Mesenchymal stem cell (in vitro differentiated cells and primary cell): Measurements from ENCODE around the gene ARL6IP4.

Experiments used
- DNase-seq: peaks from one replicate; pipeline ENCODE4 v3.0.0-alpha.2; 2013
- H2AFZ ChIP-seq: one replicate; pipeline ENCODE4 v1.6.1; 2013; ENCODE audit warnings: low read depth, mild to moderate bottlenecking, control low read depth, inconsistent platforms, low read length, moderate library complexity
- H2AK5ac ChIP-seq: 2 replicates; pipeline ENCODE4 v1.6.1; 2013; ENCODE audit warnings: low read length, moderate library complexity, mild to moderate bottlenecking, inconsistent platforms; ENCODE audit not compliant: severe bottlenecking
- H2BK120ac ChIP-seq: one replicate; pipeline ENCODE4 v1.6.1; 2013; ENCODE audit warnings: low read depth, mild to moderate bottlenecking, inconsistent platforms, low read length, moderate library complexity
- H2BK12ac ChIP-seq, 2 experiments: one replicate each; pipeline ENCODE4 v1.6.1; 2013; ENCODE audit warnings: inconsistent platforms in 2 of 2, low read length in 2 of 2, mild to moderate bottlenecking in 2 of 2, moderate library complexity in 2 of 2, control low read depth in 1 of 2
- H2BK15ac ChIP-seq: one replicate; pipeline ENCODE4 v1.6.1; 2013; ENCODE audit warnings: mild to moderate bottlenecking, low read depth, inconsistent platforms; ENCODE audit not compliant: poor library complexity, severe bottlenecking
- H2BK5ac ChIP-seq: 2 replicates; pipeline ENCODE4 v1.6.1; 2013; ENCODE audit warnings: low read depth, mild to moderate bottlenecking, low read length, control low read depth, inconsistent platforms; ENCODE audit not compliant: poor library complexity, severe bottlenecking
- H3K14ac ChIP-seq, 2 experiments: one replicate each; pipeline ENCODE4 v1.6.1; 2013; ENCODE audit warnings: inconsistent platforms in 2 of 2, low read length in 2 of 2, control low read depth in 1 of 2, mild to moderate bottlenecking in 1 of 2, moderate library complexity in 1 of 2
- H3K18ac ChIP-seq, 2 experiments: one replicate each; pipeline ENCODE4 v1.6.1; 2013; ENCODE audit warnings: inconsistent platforms in 2 of 2, low read length in 2 of 2, control low read depth in 1 of 2, low read depth in 1 of 2, mild to moderate bottlenecking in 1 of 2
- H3K23ac ChIP-seq, 2 experiments: one replicate each; pipeline ENCODE4 v1.6.1; 2013; ENCODE audit warnings: inconsistent platforms in 2 of 2, low read length in 2 of 2, mild to moderate bottlenecking in 2 of 2, moderate library complexity in 2 of 2, control low read depth in 1 of 2
- H3K27ac ChIP-seq: 2 replicates; pipeline ENCODE4 v1.5.1; 2013; ENCODE audit warnings: mild to moderate bottlenecking, moderate library complexity, low read length, control low read depth, inconsistent platforms; ENCODE audit not compliant: poor library complexity, severe bottlenecking
- H3K27me3 ChIP-seq, 2 experiments: 2 replicates each; pipeline versions ENCODE4 v1.6.1 to v1.7.0; 2013; ENCODE audit warnings: low read length in 2 of 2, mild to moderate bottlenecking in 2 of 2, moderate library complexity in 2 of 2, control low read depth in 1 of 2, inconsistent platforms in 1 of 2; ENCODE audit not compliant: control insufficient read depth in 1 of 2, insufficient read depth in 1 of 2
- H3K36me3 ChIP-seq, 2 experiments: 2 replicates each; pipeline versions ENCODE4 v1.6.1 to v1.7.0; 2013; ENCODE audit warnings: low read length in 2 of 2, control low read depth in 1 of 2, inconsistent platforms in 1 of 2, low read depth in 1 of 2, mild to moderate bottlenecking in 1 of 2; ENCODE audit not compliant: insufficient read depth in 2 of 2, control insufficient read depth in 1 of 2
- H3K4ac ChIP-seq, 2 experiments: one replicate each; pipeline ENCODE4 v1.6.1; 2013; ENCODE audit warnings: inconsistent platforms in 2 of 2, low read length in 2 of 2, mild to moderate bottlenecking in 2 of 2, moderate library complexity in 2 of 2, control low read depth in 1 of 2, low read depth in 1 of 2
- H3K4me1 ChIP-seq: 2 replicates; pipeline ENCODE4 v1.6.1; 2013; ENCODE audit warnings: low read depth, low read length, control low read depth; ENCODE audit not compliant: control insufficient read depth, insufficient read depth
- H3K4me2 ChIP-seq: 2 replicates; pipeline ENCODE4 v1.6.1; 2013; ENCODE audit warnings: low read length, mild to moderate bottlenecking, inconsistent platforms; ENCODE audit not compliant: poor library complexity, severe bottlenecking
- H3K4me3 ChIP-seq, 2 experiments: 2 replicates each; pipeline versions ENCODE4 v1.5.1 to v1.7.0; 2013; ENCODE audit warnings: low read length in 2 of 2, mild to moderate bottlenecking in 2 of 2, control low read depth in 1 of 2, low read depth in 1 of 2; ENCODE audit not compliant: insufficient read depth in 1 of 2
- H3K79me1 ChIP-seq: replicated peaks from 2 replicates; pipeline ENCODE4 v1.6.1; 2013; ENCODE audit warnings: mild to moderate bottlenecking, control low read depth, low read length, inconsistent platforms; ENCODE audit not compliant: poor library complexity, severe bottlenecking
- H3K9ac ChIP-seq: 2 replicates; pipeline ENCODE4 v1.7.0; 2013; ENCODE audit warnings: mild to moderate bottlenecking, low read length, moderate library complexity
- H3K9me3 ChIP-seq: 2 replicates; pipeline ENCODE4 v1.7.0; 2013; ENCODE audit warnings: mild to moderate bottlenecking, low read length; ENCODE audit not compliant: control insufficient read depth
- H4K8ac ChIP-seq: one replicate; pipeline ENCODE4 v1.6.1; 2013; ENCODE audit warnings: inconsistent platforms, mild to moderate bottlenecking, low read length, moderate library complexity
- H4K91ac ChIP-seq: one replicate; pipeline ENCODE4 v1.6.1; 2013; ENCODE audit warnings: mild to moderate bottlenecking, low read length, inconsistent platforms
- WGBS: methylation state at CpG from one replicate; pipeline ENCODE4 v1.1.7; 2013; ENCODE audit warnings: mixed read lengths; 5-methylcytosine and 5-hydroxymethylcytosine counted together

Gene ARL6IP4

GRCh38 chr12:123003257-123003656, 22.8 kb downstream of the ARL6IP4 start:
- H2BK15ac ChIP-seq: no peak overlapping the region
- no peak overlapping the region for H3K4ac ChIP-seq
- no peak overlapping the region for H4K91ac ChIP-seq
- no peaks in the 10 kb centered on the region for H3K27me3 ChIP-seq
- H3K36me3 ChIP-seq: peaks cover 31 to 46% of the 10 kb centered on the region in 2 experiments
- H3K14ac ChIP-seq: no peak overlapping the region
- H2AFZ ChIP-seq: no peak overlapping the region
- H3K79me1 ChIP-seq: no peaks in the 10 kb centered on the region
- no peak overlapping the region for H3K4me2 ChIP-seq
- H3K4me1 ChIP-seq: peaks cover 10% of the 10 kb centered on the region
- no peak overlapping the region for H2AK5ac ChIP-seq
- H2BK5ac ChIP-seq: no peak overlapping the region
- no peak overlapping the region for H3K4me3 ChIP-seq
- H3K18ac ChIP-seq: no peak overlapping the region
- no peak overlapping the region for H2BK12ac ChIP-seq
- H3K27ac ChIP-seq: no peak overlapping the region
- DNase-seq: no peak
- H3K23ac ChIP-seq: no peak overlapping the region
- H3K9ac ChIP-seq: no peak overlapping the region
- no peak overlapping the region for H2BK120ac ChIP-seq
- no peaks in the 10 kb centered on the region for H3K9me3 ChIP-seq
- H4K8ac ChIP-seq: no peak overlapping the region
- 87% methylated on average over 6 of the region's 6 CpGs for WGBS

GRCh38 chr12:123004287-123004686, 23.8 kb downstream of the ARL6IP4 start:
- Histone ChIP-seq H4K8ac (no peak overlapping the region), H2BK120ac (no peak overlapping the region), H2AFZ (no peak overlapping the region), H3K14ac (no peak overlapping the region), H3K27me3 (no peaks in the 10 kb centered on the region), H3K27ac (no peak overlapping the region), H4K91ac (no peak overlapping the region), H3K23ac (no peak overlapping the region), H2BK5ac (no peak overlapping the region), H2AK5ac (no peak overlapping the region), H3K4me3 (no peak overlapping the region), H2BK12ac (no peak overlapping the region), H3K4ac (no peak overlapping the region), H3K79me1 (no peaks in the 10 kb centered on the region), H3K36me3 (peaks cover 35 to 55% of the 10 kb centered on the region in 2 experiments), H2BK15ac (no peak overlapping the region), H3K18ac (no peak overlapping the region), H3K9ac (no peak overlapping the region), H3K4me2 (no peak overlapping the region), H3K4me1 (peaks cover 10% of the 10 kb centered on the region), H3K9me3 (no peaks in the 10 kb centered on the region)
- no peak for DNase-seq
- WGBS: 94% methylated on average over 12 of the region's 14 CpGs

- Histone ChIP-seq H3K27me3 (no peaks in the 10 kb centered on the region), H3K23ac (no peak overlapping the region), H2BK120ac (no peak overlapping the region), H3K9me3 (no peaks in the 10 kb centered on the region), H2AFZ (no peak overlapping the region), H3K9ac (no peak overlapping the region), H3K79me1 (no peaks in the 10 kb centered on the region), H2BK15ac (no peak overlapping the region), H2BK12ac (no peak overlapping the region), H3K4me3 (no peak overlapping the region), H3K27ac (no peak overlapping the region), H3K4me2 (no peak overlapping the region), H4K91ac (no peak overlapping the region), H3K4ac (no peak overlapping the region), H3K4me1 (peaks cover 8% of the 10 kb centered on the region), H3K14ac (no peak overlapping the region), H4K8ac (no peak overlapping the region), H2BK5ac (no peak overlapping the region), H3K18ac (no peak overlapping the region), H3K36me3 (peaks cover 36 to 54% of the 10 kb centered on the region in 2 experiments), H2AK5ac (no peak overlapping the region)
- no peak for DNase-seq
- 96% methylated on average over 21 of the region's 22 CpGs for WGBS
Measured at GRCh38 chr12:123005081-123005626, 24.7 kb downstream of the ARL6IP4 start.

- no peak overlapping the region for H3K4ac ChIP-seq
- no peak overlapping the region for H3K23ac ChIP-seq
- no peak overlapping the region for H3K18ac ChIP-seq
- 90% methylated on average over 12 of the region's 12 CpGs for WGBS
- H3K14ac ChIP-seq: no peak overlapping the region
- H3K4me2 ChIP-seq: no peak overlapping the region
- H4K8ac ChIP-seq: no peak overlapping the region
- H4K91ac ChIP-seq: no peak overlapping the region
- peaks cover 30 to 59% of the 10 kb centered on the region in 2 experiments for H3K36me3 ChIP-seq
- H2AK5ac ChIP-seq: no peak overlapping the region
- H3K79me1 ChIP-seq: no peaks in the 10 kb centered on the region
- no peak overlapping the region for H2BK12ac ChIP-seq
- no peak overlapping the region for H3K9ac ChIP-seq
- H3K27me3 ChIP-seq: no peaks in the 10 kb centered on the region
- H3K9me3 ChIP-seq: no peaks in the 10 kb centered on the region
- H3K4me3 ChIP-seq: no peak overlapping the region
- no peak overlapping the region for H2AFZ ChIP-seq
- H2BK5ac ChIP-seq: no peak overlapping the region
- no peak overlapping the region for H3K27ac ChIP-seq
- DNase-seq: no peak
- H2BK120ac ChIP-seq: no peak overlapping the region
- H2BK15ac ChIP-seq: no peak overlapping the region
- peaks cover 8% of the 10 kb centered on the region for H3K4me1 ChIP-seq
Measured at GRCh38 chr12:123006977-123007376, 26.5 kb downstream of the ARL6IP4 start.
